Activated gamma-delta T cell treated with anti-CD3 and anti-CD28 coated beads, Interleukin-2, amount 50 U/mL, for 16 hours (primary cell): ENCODE results near the gene L3MBTL3.

Source experiments
- DNase-seq: peaks from one replicate; pipeline ENCODE4 v3.0.0-alpha.2; 2020; ENCODE audit warnings: low read depth

The L3MBTL3 gene

DNA sequence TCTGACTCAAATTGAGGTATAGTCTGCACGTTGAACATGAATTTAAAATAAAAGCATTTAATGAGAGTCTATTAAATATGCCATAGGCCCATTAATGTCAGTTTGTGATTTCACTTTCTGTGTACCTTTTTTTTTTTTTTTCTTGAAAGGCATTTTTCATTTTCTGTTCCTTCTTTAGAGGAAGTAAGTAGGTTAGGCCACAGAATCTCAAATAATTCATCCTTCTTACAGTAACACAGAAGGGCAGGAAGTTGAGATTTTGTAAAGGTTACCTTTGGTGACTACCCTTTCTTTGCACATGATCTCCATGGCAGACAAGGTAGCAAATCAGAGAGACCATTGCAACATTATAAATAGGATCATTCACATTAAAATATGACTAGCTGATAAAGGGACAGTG lies 9.6 kb downstream of the L3MBTL3 start:
- no peak for DNase-seq

DNA sequence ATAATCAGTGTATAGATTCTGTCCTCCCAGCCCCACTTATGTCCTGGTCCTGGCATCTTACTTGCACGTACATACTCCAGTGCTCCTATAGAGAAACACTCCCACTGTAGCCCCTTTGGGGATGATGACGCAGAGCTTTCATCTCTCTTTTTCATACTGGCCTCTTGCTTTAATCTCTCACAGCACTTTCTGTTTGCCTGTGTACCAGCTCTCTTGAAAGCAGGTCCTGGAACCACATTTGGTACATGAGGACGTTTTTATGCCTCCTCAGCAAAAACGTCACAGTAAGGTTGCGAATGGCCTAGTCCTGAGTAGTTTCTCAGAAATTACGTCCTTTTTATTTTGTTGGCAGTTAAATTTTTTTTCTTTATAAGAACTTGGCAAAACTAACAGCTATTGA lies 10.8 kb downstream of the L3MBTL3 start:
- DNase-seq, result no peak

DNA sequence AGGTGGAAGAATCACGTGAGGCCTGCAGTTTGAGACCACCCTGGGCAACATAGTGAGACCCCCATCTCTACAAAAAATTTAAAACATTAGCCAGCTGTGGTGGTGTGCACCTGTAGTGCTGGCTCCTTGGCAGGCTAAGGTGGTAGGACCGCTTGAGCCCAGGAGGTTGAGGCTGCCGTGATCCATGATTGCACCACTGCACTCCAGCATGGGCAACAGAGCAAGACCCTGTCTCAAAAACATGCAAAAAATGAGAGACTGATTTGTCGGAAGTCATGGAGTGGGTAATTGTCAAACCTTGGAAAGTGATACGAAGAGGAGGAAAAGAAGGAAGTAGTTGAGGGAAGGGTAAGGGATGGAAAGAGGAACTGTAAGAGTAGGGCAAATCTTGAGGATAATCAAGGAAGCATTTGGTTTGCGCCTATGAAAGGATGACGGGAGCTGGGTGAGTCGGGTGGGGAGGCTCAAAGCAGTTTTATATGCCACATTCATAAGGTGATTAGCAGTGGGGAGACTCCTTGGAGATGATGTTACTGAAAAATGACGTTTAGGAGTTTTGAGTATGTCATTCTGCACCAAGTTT lies 14.5 kb downstream of the L3MBTL3 start:
- DNase-seq, result no peak

DNA sequence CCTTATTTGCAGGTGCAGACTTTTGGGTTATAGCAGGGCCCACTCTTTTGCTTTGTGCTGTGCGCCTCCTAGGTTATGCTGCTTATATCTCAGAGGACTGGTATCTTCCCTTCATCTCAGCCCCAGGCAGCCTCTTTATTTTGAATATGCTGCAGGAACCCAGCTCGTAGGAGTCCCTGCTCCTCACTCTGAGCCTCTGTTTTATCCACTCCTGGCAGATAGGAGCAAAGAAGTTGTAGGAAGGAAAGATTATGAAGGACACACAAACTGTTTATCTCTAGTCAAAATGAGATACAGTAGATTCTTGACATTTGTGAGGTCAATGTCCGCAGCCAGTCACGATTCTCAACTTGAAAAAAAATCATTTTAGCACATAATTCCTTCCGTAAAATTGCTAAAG lies 15.6 kb downstream of the L3MBTL3 start:
- no peak for DNase-seq

DNA sequence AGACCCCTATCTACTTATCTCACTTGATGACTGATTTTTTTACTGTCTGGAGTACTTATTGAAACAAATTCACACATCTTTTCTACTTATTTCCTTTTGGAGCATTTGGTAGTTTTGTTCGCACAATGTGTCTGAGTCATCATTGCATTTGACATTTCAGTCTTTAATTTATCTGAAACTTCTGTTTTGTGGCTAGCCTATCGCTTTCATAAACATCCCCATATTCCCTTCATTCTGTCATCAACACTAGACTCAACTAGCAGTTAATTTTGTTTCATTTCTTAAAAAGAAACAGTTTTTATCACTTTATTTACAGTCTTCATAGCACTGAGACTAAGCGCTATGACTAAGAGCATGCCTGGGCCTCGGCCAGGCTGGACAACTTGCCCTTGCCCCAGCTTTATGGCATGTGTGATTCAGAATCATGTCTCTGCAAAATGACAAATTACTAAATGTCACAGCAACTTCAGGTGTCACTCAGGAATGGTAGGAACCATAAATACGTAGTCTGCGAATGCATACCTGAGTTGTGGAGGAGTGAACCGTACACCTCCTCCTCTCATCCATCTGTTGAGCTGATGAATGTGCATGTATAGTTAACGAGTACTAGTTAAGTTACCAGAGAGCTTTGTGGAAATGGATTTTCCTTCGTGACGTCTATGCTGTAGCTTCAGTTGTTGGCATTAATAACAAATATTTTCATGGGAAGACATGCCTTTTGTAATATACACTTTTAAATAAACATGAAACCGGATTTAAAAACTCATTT lies 16.2 kb downstream of the L3MBTL3 start:
- no peak for DNase-seq

DNA sequence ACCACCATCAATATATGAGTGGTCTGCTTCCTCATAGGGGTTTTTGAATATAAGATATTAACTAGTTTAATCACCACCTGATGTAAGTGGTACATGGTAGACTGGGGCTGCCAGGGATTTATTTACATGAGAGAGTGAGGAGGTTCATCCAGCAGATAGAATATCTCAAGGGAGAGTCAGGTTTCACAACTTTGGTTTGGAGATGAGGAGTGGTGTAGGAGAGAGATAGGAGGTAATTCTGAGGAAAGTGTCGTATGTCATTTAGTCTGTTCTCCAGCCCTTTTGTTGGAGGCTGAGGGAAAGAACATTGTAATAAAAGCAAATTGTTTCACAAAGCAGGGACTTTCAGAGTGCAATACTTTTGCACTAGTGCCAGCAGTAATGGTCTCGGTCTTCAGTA lies 16.8 kb downstream of the L3MBTL3 start:
- no peak for DNase-seq

DNA sequence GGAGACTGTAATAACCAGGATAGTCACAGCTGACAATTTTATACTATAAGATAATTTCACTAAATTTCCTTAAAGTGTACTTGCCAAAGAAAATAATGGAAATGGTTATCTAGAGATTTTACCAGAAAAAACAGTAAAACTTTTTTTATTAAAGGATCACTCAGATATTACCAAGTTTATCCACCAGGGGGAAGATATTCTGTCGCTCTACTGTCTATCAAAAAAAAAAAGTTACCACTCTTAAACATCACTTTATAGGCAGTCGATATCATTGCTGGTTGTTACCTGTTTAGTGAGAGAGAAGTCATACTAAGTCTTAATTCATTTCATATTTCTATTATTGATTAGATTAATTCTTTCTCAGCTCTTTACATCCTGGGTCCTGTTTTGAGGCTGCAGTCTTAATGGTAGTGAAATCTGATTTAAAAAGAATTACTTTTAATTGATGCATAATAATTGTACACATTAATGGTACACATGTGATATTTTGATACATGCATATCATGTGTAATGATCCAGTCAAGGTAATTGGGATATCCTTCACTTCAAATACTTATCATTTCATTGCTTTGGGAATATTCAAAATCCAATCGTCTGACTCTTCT lies 18.9 kb downstream of the L3MBTL3 start:
- no peak for DNase-seq

DNA sequence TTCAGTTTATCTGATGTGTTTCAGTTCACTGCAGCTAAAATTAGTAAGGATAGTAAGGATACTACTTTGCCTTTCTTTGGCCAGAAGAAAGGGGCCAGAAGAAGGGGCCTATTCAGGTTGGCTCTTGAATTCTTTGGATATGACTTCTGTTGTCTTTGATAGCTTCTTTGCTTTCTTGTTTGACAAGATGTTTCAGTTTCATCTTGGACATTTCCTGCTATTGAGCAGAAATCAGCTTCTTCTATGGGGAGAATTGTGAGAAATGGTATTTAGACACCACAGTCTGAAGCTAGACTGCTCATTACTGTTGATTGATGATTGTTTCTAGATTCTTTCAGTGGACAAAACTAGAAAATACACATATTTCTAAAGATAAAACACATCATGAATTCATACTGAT lies 23.2 kb downstream of the L3MBTL3 start:
- no peak for DNase-seq

DNA sequence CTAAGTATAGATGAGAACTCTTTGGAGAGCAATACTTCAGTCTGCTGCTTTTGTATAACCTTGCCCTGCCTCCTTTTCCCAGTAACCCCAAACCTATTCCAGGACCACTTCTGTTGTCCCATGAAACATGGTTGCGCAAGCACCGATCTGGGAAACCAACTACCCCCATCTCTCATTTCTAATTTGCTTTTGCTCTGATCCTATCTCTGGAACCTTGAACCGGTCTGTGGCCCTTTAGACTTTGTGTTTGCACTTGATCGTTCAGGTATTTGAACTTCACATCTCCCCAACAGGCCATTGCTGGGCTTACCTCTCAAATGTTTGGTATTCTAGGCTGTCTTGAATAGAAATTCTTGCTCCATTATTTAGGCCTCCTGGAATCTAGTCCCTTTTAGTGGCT lies 25.0 kb downstream of the L3MBTL3 start:
- no peak for DNase-seq

DNA sequence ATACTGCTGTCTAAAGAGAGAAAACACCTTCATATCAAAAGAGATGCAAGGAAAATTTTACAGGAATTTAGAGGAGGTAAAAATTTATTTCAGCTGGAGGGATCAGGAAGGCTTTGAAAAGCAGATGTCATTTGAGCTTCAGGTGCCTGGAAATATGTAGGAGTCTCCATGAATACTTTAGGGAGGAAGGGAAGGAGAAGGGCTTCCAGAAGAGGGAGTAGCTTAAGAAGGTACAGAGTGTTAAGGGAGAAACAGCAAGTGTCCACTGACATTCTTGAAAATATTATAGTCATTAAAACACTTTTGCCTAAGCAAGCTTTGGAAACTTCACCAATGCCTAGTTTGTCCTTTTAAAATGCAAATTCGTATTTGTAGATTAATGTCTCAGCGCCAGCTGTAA lies 27.2 kb downstream of the L3MBTL3 start:
- DNase-seq, result no peak

DNA sequence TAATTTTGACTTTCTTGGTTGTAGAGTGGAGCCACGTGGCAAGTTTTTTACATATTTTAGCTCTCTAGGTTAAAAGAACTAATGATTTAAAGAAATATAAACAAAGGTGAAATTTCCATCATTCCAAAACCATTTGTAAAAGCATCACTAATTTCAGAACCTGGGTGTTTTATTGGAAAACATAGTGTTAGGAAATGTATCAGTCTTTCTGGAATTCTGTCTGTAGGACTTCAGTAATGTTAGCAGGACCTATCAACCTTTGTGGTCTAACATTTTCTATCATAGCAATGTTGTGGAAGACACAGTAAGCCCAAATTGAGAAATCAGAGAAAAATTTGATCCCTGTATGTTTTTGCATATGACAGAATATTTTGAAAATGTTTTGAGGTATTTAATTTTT lies 28.3 kb downstream of the L3MBTL3 start:
- no peak for DNase-seq

DNA sequence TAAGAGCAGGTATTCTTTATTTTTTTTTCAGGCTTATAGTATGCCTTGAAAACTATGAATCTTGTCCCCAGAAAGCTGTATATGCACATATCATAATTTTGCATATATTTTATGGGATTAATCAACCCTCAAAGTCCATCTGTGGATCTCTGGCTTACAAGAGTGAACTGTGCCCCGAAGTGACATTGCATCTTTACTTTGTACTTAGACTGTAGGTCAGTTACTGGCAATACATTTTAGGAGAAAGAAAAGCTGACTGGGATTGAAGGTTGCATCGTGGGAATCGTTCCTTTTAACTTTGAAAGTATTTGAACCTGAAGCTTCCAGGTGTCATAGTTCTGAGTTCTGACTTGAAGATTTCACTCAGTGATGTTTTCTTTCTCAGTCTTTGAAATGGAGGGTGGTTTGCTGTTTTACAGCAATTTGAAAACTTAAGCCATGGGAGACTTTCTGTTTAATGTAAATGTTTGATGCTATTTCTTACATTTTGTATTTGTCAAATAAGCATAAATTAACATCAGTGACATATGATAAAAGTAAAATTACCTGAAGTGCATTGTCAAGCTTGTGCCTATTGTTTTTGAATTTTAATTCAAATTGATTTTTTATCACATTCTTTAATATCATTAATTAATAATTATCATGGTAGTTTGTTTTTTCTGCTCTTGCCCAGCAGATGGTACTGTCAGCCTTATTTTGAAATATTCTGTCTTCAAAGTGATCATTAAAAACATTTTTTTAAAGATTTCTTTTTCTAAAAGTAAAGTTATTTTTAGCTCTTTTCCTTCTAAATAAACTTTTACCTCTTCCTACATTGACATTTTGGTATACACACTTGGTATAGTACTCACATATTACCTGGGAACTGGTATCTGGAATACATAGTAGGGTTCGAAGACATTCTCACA lies 29.0 kb downstream of the L3MBTL3 start:
- no peak for DNase-seq

DNA sequence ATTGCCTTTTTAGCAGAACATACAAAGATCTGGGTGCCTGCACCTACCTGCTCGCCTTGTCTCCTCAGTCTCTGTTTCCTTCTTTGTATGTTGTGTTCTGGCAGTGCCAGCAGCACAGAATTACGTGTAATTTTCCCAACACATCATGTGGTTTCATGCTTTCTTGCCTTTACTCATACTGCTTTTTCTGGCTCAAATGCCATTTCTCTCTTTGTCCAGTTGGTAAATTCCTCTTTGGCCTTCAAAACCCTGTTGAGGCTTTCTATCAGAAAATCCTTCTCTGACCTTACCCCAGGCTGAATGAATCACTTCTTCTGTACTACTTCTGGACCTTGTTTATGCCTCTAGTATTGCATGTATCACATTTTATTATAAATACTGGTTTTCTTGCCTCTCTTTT lies 31.8 kb downstream of the L3MBTL3 start:
- DNase-seq, result no peak

DNA sequence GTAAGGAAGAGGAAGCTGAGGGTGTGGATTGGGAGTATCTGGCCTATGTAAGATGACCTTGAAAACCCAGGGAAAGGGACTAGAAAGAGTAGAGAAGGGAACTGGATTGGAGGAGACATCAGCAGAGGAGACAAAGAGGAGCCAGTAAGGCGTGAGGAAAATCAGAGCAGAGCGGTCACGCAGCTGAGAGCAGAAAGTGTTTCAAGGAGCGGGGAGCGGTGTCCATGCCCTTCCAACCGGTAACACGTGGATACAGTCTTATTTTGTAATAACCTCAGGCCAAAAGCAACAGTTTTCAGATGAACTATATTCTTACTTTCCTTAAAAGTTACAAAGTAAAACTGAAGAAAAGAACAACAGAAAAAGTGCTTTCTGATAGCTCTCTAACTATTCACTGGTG lies 36.3 kb downstream of the L3MBTL3 start:
- no peak for DNase-seq

DNA sequence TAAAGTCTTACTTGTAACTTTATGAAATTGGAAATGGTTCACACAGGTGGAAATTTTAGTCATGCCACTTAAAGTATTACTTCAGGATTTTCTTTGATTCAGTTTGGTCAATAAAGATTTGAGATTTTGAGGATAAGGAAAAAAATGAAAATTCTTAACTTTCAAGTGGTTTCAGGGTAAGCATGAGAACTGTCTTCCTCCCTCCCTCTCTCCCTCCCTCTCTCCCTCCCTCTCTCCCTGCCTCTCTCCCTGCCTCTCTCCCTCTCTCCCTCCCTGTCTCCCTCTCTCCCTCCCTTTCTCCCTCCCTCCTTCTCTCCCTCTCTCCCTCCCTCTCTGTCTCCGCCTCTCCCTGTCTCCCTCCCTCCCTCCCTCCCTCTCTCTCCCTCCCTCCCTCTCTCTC lies 36.9 kb downstream of the L3MBTL3 start:
- no peak for DNase-seq

DNA sequence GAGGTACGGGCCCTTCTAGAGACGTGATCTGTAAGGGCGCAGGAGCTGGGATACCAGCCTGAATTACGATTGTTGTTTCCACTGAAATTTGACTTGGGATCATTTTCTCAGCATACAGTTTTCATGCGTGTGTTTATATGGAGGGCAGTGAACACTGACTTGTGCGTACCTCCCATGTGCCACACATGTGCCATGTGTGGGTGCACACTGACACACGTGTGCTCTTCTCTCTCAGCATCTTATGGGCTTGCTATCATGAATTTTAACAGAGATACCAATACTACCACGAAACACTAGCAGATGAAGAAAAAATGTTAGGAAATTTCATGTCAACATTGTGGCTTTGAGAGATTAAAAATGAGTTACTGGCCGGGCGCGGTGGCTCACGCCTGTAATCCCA lies 39.1 kb downstream of the L3MBTL3 start:
- DNase-seq, result no peak

DNA sequence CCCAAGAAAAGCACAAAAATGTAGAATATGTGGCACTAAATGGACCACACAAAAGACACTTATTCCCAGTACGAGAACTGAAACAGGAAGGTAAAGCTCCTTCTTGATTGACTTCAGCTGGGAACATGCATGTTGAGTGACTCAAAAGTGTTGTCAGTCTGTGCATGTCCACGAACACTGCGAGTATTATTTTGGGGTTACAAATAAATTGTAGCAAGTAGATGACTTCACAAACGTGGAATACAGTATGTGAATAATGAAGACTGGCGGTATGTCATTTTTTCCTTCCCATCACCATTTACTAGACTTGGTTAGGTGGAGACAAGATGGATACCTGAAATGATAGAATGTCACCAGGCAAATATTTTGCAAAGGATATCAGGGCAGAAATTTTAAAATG lies 45.4 kb downstream of the L3MBTL3 start:
- no peak for DNase-seq

DNA sequence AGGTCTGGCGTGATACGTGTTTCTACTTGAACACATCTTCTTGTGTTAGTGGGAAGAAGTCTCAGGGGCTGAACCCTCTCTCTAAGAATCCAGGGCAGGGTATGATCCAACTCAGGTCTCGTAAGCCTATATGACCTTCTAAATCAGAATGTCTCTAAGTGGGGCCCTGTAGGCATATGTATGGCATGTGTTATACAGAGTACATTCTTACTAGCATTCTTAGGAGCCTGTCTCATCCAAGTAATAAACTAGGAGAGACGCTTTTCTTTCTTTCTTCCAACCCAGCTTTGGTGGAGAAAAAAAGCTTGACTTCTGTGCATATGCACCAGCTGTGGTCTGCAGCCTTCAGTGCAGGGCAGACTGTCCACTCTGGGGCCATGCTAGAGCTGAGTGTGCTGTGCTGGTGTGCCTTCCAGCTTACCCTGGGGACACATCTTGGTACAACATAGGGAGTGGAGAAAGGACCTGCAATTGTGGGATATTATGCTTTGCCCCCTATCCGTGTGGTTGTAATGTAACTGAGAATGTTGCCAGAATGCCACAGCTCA lies 47.3 kb downstream of the L3MBTL3 start:
- no peak for DNase-seq

DNA sequence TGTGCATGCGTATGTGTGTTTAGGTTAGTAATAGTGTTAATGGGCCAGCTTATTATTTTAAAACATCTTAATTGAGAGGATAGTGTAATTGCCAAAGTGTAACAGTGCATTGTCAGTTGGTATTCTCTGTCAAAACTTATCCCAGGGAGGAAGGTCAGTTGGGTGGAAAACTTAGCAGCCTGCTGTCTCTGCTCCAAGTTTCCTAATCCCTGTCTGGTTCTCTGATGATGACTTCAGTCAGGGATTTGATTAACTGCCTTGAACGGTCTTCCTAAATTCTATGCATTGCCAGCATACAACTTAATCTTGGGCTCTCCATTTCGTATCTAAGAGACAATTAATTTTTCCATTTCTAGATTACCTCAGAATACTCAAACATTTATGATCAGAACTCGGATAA lies 51.1 kb downstream of the L3MBTL3 start:
- DNase-seq, result no peak

DNA sequence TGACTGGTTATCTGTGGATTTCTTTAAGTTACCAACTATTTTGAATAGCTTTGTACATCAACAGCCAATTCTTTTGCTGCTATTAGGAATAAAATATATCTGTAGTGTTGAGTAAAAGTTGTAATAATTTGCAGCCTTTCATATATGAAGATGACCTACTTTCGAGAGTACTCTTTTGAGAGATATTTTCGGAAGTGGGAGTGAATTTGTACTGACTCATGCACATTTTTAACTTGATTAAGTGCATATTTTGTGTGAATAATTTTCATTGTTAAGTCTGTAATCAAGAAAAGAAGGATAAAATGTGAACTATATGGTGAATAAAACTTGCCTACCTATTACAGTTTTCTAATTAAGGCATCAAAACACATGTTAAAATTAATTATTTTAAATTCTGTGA lies 51.9 kb downstream of the L3MBTL3 start:
- DNase-seq, result no peak

DNA sequence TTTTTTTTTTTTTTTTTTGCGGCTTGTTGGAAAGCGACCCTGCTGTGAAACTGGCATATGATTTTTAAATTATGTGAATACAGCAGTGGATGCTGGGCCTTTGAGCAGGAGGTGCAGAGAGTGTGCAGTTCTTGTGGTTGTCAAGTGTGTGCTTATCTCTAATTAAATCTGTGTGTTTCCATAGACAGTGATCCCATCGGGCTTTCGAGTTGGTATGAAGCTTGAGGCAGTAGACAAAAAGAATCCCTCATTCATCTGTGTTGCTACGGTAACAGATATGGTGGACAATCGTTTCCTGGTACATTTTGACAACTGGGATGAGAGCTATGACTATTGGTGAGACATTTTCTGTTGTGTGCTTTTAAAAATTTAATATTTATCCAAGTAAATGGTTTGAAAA lies 52.4 kb downstream of the L3MBTL3 start:
- DNase-seq, result no peak

DNA sequence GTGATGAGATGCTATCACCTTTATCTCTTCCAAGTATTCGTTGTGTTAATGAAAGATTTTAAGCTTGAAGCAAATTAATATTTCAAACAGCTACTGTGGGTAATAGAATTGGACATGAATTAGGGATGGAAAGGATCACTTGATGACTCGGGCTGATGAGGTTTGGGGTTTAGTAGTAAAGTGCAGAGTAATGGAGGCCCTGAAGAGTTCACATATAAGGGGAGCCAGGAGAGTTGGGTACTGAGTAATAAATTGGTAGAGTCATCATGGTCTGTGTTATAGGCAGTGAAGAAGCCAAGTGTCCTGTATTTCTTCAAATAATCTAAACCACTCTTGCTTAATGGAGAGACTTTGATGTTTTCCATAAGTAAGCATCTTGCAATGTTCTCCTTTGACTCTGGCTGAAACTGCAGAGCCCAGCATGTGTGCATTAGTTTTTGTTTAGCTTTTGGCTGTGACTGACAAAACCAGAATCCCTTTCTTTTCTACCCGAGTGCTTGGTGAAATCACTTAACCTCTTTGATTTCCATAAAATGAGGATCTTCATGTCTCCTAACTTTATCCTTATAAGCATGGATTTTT lies 57.6 kb downstream of the L3MBTL3 start:
- DNase-seq, result no peak
